Measurements from ENCODE around the gene COPS6.

Gene COPS6

GRCh38 chr7:100088621-100089457 is at the start of gene COPS6:
Gene COPS6 (plus strand): TSS chr7:100088969. CDS start chr7:100088991, 22 bp downstream.
- H3K27ac ChIP-seq, result peak within 1 kb of the TSS; percentile 93
- TF ChIP-seq, protein P1, sequence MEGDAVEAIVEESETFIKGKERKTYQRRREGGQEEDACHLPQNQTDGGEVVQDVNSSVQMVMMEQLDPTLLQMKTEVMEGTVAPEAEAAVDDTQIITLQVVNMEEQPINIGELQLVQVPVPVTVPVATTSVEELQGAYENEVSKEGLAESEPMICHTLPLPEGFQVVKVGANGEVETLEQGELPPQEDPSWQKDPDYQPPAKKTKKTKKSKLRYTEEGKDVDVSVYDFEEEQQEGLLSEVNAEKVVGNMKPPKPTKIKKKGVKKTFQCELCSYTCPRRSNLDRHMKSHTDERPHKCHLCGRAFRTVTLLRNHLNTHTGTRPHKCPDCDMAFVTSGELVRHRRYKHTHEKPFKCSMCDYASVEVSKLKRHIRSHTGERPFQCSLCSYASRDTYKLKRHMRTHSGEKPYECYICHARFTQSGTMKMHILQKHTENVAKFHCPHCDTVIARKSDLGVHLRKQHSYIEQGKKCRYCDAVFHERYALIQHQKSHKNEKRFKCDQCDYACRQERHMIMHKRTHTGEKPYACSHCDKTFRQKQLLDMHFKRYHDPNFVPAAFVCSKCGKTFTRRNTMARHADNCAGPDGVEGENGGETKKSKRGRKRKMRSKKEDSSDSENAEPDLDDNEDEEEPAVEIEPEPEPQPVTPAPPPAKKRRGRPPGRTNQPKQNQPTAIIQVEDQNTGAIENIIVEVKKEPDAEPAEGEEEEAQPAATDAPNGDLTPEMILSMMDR (conservative IDR thresholded peaks at IDR 0.05), result no peak

GRCh38 chr7:100040575-100040974 is 48.2 kb upstream of the COPS6 start:
- H3K27ac ChIP-seq, result no peak overlapping the region; the same call in 1 of the 2 replicates
- TF ChIP-seq, protein P1 (conservative IDR thresholded peaks at IDR 0.05), result no peak

DNA sequence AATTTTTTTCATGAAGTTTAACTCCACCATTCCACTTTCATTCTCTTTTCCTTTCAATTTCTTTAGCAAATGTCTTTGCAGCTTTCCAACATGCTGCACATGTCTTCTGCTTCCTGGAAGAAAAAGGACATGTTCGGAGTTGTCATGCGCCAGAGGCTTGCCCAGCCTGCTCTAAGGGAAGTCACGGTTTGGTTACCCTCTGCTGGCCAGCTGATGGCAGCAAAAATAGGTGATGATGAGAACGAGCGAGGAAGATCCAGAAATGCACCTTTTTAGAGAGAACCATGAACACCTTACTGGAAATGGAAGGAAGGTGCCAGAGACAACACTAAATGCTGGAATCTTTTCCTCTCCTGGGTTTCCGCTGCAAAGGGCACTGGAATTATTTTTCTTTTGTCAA is 44.1 kb upstream of the COPS6 start:
- TF ChIP-seq, protein P1 (conservative IDR thresholded peaks at IDR 0.05), result peak; percentile 74
- H3K27ac ChIP-seq, result peak overlapping the region; percentile 62

GRCh38 chr7:100048680-100049079 is 40.1 kb upstream of the COPS6 start:
- H3K27ac ChIP-seq, result peak overlapping the region; percentile 87

GRCh38 chr7:100049441-100050291 is 39.1 kb upstream of the COPS6 start, which contains the start of gene ZSCAN21:
Gene ZSCAN21 (plus strand): TSS chr7:100049774. CDS start chr7:100057007, 7,233 bp downstream.
- TF ChIP-seq, protein P1 (conservative IDR thresholded peaks at IDR 0.05), result peak; percentile 25; the same call in 1 of the 2 replicates
- peak within 1 kb of the TSS; percentile 87 for H3K27ac ChIP-seq

More at GRCh38 chr7:100048680-100049079, 40.1 kb upstream of the COPS6 start:
- TF ChIP-seq, protein P1 (conservative IDR thresholded peaks at IDR 0.05), result no peak

DNA sequence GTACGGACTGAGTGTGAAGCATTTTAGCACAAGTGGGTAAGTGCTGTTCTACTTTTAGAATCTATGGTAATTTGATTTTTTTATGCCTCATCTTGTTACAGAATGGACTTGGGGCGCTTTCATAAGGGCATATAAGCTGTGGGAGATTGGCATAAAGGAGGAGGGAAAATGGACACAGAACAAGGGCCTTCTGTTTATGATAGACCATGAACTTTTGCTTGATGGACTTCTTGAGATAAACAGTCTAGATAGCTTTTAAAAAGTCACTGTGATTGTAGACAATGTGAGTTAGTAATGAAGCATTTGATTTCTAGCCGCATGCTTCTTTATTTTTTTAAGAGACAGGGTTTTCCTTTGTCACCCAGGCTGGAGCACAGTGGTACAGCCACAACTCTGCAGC is 37.2 kb upstream of the COPS6 start:
- H3K27ac ChIP-seq, result no peak overlapping the region
- TF ChIP-seq, protein P1 (conservative IDR thresholded peaks at IDR 0.05), result no peak

DNA sequence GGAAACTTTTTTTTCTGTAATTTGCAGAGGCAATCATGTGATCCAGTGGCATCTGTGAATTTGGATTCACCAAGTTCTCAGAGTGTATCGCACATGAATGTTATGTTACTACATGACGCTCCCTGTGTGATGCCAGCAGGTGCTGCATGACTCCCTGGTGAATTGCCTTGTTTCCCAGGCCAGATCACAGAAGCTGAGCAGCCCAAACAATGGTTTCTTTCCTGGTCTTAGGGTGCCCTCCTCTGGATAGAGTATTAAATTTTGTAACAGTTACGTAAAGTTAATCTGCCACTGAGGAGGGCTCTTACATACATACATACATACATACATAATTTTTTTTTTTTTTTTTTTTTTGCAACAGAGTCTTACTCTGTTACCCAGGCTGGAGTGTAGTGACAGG is 35.6 kb upstream of the COPS6 start:
- H3K27ac ChIP-seq, result peak overlapping the region; percentile 21; the same call in 1 of the 2 replicates

More for the DNA sequence above, 35.6 kb upstream of the COPS6 start:
- TF ChIP-seq, protein P1 (conservative IDR thresholded peaks at IDR 0.05), result peak; percentile 66
